Activated CD8-positive, alpha-beta memory T cell treated with anti-CD3 and anti-CD28 coated beads, Interleukin-2, amount 50 U/mL, for 1 hour (primary cell): ENCODE data around the gene STYX.

Experiments
- DNase-seq: peaks from one replicate; pipeline ENCODE4 v3.0.0-alpha.2; 2020; ENCODE audit errors: extremely low read depth

STYX gene

GRCh38 chr14:52729925-52730708, at the start of gene STYX:
TSS of gene STYX (plus strand) at chr14:52730166. CDS start at chr14:52730475, 309 bp downstream.
- DNase-seq, result peak; percentile 90

GRCh38 chr14:52683985-52684520, 45.9 kb upstream of the STYX start:
- DNase-seq, result no peak

- no peak for DNase-seq
Observed at GRCh38 chr14:52686176-52686575, 43.8 kb upstream of the STYX start.

- no peak for DNase-seq
Observed at GRCh38 chr14:52690983-52691760, 38.8 kb upstream of the STYX start.

- DNase-seq, result no peak
Observed at GRCh38 chr14:52692248-52692962, 37.6 kb upstream of the STYX start.

- DNase-seq, result no peak
Observed at GRCh38 chr14:52693036-52693435, 36.9 kb upstream of the STYX start.

- no peak for DNase-seq
Observed at GRCh38 chr14:52693532-52693931, 36.4 kb upstream of the STYX start.

GRCh38 chr14:52694761-52695480, 35.0 kb upstream of the STYX start:
- no peak for DNase-seq

GRCh38 chr14:52695481-52696091, 34.4 kb upstream of the STYX start, which contains the start of gene ERO1A:
TSS of gene ERO1A (minus strand) at chr14:52695558. CDS start at chr14:52695481, 77 bp downstream.
- DNase-seq, result no peak

GRCh38 chr14:52700701-52701172, 29.2 kb upstream of the STYX start:
- no peak for DNase-seq

- DNase-seq, result no peak
Observed at GRCh38 chr14:52701223-52701622, 28.7 kb upstream of the STYX start.

GRCh38 chr14:52703225-52703624, 26.7 kb upstream of the STYX start:
- no peak for DNase-seq

- DNase-seq, result no peak
Observed at GRCh38 chr14:52703664-52704063, 26.3 kb upstream of the STYX start.

GRCh38 chr14:52706286-52706685, 23.7 kb upstream of the STYX start:
- no peak for DNase-seq

- peak; percentile 84 for DNase-seq
Observed at GRCh38 chr14:52706724-52707706, 23.0 kb upstream of the STYX start, which contains the start of gene PSMC6. TSS of gene PSMC6 (plus strand) at chr14:52707200. CDS start at chr14:52707220, 20 bp downstream.

- DNase-seq, result no peak
Observed at GRCh38 chr14:52711666-52712065, 18.3 kb upstream of the STYX start.

GRCh38 chr14:52716155-52716554, 13.8 kb upstream of the STYX start:
- DNase-seq, result no peak

- no peak for DNase-seq
Observed at GRCh38 chr14:52723514-52724359, 6.2 kb upstream of the STYX start.

GRCh38 chr14:52724360-52724644, 5.7 kb upstream of the STYX start:
- no peak for DNase-seq
